ENCODE results near the gene WDR75.
"Not testable (repeated sequence)": the region's sequence is repeated elsewhere in the genome, so short reads cannot be mapped to it uniquely, and the experiment has no call there.

Gene WDR75

GRCh38 chr2:189442468-189442867, 1.2 kb downstream of the WDR75 start:
- DNase-seq: no peak

GRCh38 chr2:189444322-189444721, 3.0 kb downstream of the WDR75 start:
- DNase-seq: no peak

DNA sequence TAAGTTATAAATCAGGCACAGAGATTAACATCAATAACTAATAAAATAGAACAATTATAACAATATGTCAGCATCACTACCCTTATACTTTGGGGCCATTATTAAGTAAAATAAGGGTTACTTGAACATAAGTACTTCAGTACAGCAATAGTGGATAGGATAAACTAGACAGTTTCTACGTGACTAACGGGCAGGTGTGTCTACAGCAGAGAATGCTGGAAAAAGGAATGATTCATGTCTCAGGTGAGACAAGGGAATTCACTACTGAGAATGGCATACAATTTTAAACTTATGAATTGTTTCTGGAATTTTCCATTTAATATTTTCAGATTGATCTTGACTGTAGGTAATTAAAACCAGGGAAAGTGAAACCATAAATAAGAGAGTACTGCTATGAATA, 5.5 kb downstream of the WDR75 start:
- no peak for DNase-seq

DNA sequence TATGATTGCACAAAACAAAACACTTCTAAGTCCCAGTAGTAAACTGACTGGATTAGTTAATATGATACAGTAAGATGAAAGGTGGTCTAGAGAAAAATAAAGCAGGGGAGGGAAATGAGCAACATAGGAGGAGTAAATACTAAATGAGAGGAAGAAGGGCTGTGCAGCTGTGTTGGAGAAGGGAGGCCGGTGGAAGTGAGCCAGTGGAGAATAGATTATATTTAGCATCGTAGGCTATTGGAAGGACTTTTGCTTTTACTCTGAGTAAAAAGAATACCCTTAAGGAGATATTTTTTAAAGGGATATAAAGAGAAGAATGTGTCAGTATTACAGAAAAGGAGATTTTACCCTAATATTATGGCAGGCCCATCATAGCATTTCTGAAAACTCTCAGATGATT, 12.7 kb downstream of the WDR75 start:
- DNase-seq: no peak

DNA sequence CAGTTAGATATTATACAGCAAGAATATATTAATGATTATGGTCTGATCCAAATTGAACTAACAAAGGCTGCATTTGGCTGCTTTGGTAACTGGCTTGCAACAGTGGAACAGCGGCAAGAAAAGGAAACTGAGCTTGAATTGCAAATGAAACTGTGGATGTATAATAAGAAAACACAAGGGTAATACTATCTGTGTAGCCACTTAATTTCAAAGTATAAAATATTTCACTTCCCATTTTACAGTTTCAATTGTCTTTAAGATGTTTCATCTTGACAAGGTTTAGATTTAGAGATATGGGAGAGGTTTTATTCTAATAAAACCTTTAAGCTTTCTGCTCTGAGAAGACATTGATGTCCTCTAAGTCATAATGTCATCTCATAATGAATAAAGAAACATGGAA, 23.8 kb downstream of the WDR75 start:
- no peak for DNase-seq

DNA sequence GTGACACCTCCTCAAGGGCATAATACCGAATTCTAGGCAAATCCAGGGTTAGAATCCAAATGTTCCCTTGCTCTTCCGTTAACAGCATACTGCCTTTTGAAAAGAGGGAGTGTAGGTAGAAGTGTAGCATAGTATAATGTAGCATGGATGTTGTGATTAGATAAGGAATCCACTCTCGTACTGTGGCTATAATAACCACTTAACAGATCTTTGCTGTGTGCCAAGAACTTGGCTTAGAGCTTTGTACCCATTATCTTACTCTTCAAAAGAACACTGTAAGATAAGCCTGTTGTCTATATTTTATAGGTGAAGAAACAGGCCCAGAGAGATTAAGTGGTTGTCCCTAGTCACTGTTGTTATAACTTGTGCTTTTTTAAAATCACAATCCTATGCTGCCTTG, 24.2 kb downstream of the WDR75 start:
- no peak for DNase-seq

- no peak for DNase-seq
Measured at GRCh38 chr2:189466046-189466445, 24.8 kb downstream of the WDR75 start.

DNA sequence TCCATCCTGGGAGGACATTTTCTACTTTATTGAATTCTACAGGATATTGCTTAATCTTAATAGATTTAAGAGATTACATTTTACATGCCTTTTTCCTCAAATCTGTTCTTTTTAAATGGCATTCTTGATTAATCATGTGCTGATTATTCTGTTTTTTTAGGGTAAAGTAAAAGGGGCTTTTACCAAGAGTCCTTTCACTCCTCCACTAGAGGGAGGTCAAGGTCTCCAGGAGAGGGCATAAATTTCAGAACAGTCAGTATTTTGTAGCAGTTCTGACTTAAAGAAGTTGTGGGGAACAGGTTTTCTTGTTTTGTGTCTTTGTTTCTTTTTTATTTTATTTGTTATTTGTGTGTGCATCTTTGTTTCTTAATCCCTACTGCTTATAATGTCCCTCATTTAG, 25.4 kb downstream of the WDR75 start:
- DNase-seq: no peak

DNA sequence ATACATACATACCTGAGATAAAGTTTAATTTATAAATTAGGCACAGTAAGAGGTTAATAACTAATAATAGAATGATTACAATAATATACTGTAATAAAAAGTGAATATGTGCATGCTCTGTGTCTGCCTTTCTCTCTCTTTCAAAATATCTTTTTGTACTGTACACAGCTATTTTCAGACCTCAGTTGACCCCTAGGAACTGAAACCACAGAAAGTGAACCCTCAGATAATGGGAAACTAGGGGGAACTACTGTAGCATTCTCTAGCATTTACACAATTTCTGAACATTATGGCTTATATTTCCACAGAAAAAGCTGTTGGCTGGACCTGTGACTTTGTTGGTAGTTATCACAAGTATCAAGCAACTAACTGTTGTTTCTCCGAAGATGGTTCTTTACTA, 25.9 kb downstream of the WDR75 start:
- DNase-seq: no peak

GRCh38 chr2:189467593-189467992, 26.3 kb downstream of the WDR75 start:
- DNase-seq: no peak

- DNase-seq: no peak
Measured at GRCh38 chr2:189474526-189474925, 33.3 kb downstream of the WDR75 start.

DNA sequence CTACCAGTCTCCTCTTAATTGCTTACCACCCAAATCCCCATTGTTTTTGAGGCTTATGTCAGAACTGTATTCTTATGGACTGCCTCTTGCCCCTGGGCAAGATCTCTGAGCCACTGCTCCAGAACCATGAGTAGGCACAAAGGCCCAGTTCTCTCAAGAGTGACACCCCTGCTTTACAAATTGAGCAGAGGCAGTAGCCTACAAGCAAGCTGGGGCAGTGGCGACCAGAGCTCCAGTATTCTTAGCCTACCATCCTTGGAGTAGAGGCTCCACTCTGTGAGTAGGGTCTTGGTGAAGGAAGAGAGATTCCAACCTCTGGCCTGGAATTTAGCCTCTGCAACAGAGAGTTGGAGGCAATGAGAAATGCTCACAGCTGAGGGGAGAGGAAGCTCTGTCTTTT, 36.5 kb downstream of the WDR75 start:
- DNase-seq: no peak

GRCh38 chr2:189478289-189478688, 37.0 kb downstream of the WDR75 start:
- DNase-seq: not testable (repeated sequence)

DNA sequence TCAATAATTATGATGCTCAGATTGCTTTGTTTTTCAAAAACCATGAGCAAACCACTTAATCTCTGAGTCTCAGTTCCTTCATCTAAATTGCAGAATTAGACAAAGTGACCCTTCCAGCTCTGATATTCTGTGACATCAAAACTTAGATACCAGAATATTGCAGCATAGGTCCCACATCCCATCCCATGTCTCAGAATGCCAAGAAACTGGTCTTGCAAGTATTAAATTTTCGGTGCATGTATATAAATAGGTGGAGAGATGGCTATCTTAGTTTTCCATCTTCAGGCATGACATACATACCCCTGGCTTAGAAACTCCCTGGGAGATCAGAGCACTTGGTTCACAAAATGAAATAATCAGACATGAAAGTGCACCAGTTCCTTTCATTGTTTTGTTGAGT, 39.8 kb downstream of the WDR75 start:
- DNase-seq: no peak

GRCh38 chr2:189483571-189483970, 42.3 kb downstream of the WDR75 start:
- no peak for DNase-seq

- DNase-seq: no peak
Measured at GRCh38 chr2:189483980-189484740, 42.9 kb downstream of the WDR75 start.

GRCh38 chr2:189485146-189485545, 43.9 kb downstream of the WDR75 start:
- no peak for DNase-seq

DNA sequence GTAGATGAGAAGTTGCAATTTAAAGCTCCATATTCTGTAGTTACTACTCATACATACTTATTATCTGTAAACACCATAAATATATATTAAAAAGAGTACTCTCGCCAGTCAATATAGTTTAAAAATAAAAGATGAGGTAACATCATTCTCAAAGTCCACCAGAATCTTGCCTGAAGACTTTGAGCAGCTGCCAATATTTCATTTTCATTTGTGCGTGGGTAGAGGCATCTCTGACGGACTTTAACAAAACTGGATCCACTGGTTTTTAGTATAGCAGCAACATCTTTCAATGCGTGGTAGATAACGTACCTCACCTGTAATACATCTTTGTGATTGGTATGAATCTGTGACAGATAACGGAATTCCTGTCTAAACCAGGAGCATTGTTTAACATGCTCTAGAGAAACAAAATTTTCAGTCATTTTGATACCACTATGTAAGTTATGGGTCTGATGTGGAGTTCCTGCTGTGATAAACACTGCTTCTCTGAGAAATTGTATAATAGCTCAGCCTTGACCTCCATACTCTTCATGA, 45.0 kb downstream of the WDR75 start:
- DNase-seq: no peak

DNA sequence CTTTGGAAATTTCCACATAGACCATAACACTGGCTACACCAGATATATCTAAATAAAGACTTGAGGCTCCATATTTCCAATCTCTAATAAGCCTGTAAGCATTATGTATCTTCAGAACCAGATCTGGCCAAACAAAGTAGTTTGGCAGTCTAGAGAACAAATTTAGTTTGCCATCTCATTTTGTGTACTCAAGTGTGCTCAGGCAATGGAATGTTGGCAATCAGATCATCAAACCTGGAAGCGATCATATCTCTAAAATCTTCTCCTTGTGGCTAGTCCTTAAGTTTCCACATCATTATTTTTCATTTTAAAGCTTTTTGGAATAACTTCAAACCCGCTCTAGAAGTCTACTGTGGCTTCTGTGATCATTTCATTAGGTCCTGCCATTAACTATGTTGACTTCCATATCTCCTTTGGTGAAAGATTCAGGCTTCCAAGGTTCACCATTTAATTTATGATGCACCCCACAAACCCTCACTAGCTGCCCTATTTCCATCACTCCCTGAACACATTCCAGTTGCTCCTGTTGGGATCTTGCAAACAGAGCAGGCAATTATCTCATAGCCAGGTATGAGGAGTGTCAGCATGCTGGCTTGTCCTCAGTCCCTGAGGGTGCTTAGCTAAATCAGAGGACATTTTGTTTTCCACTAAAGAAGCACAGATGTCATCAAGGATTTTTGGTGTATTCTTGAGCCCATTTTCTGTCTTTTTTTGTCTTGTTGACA, 46.2 kb downstream of the WDR75 start:
- no peak for DNase-seq

GRCh38 chr2:189488008-189488310, 46.7 kb downstream of the WDR75 start:
- DNase-seq: no peak

- DNase-seq: no peak
Measured at GRCh38 chr2:189492451-189492850, 51.2 kb downstream of the WDR75 start.

DNA sequence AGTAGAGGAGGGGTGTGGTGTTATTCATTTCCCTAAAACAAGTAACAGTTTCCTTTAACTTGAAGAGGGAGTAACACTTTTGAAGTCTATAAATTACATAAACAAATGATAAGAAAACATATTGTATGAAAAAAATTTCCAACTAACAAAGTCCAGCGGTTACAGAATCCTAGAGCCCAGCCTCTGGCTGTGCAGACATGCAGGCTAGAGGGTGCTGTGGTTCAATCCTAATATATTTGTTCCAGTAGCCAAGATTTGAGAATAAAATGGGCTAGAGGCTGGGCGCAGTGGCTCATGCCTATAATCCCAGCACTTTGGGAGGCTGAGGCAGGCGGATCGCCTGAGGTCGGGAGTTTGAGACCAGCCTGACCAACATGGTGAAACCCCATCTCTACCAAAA, 56.9 kb downstream of the WDR75 start:
- no peak for DNase-seq

- DNase-seq: no peak
Measured at GRCh38 chr2:189499137-189499536, 57.9 kb downstream of the WDR75 start.

- DNase-seq: no peak
Measured at GRCh38 chr2:189500456-189501160, 59.3 kb downstream of the WDR75 start.
